GM20431 (cell line): ENCODE measurements around the gene TTLL11.

Source experiments
- in situ Hi-C: fragments of 300-500 bp; cut with MseI, MboI; formaldehyde crosslinking; loops from one replicate; pipeline ENCODE4 v1.15.0; 2020; ENCODE audit warnings: low sequenced_read_pairs; ENCODE audit not compliant: unreplicated experiment

TTLL11 gene

GRCh38 chr9:122113574-122113973 lies 20.5 kb upstream of the TTLL11 start:
- in situ Hi-C loops: no loop called here

GRCh38 chr9:122112238-122112637 lies 19.1 kb upstream of the TTLL11 start:
- in situ Hi-C loops: no loop called here

GRCh38 chr9:122111413-122112085 lies 18.4 kb upstream of the TTLL11 start:
- in situ Hi-C loops: no loop called here

GRCh38 chr9:122110100-122110833 lies 17.2 kb upstream of the TTLL11 start:
- in situ Hi-C loops: no loop called here

- in situ Hi-C loops: no loop called here
Measured at GRCh38 chr9:122109035-122109813, 16.1 kb upstream of the TTLL11 start.

- in situ Hi-C loops: no loop called here
Measured at GRCh38 chr9:122107291-122107805, 14.2 kb upstream of the TTLL11 start.

- in situ Hi-C loops: no loop called here
Measured at GRCh38 chr9:122106576-122106975, 13.5 kb upstream of the TTLL11 start.

- in situ Hi-C loops: no loop called here
Measured at GRCh38 chr9:122103985-122104384, 10.9 kb upstream of the TTLL11 start.

- in situ Hi-C loops: no loop called here
Measured at GRCh38 chr9:122102156-122102555, 9.0 kb upstream of the TTLL11 start.

GRCh38 chr9:122100756-122101155 lies 7.6 kb upstream of the TTLL11 start:
- in situ Hi-C loops: no loop called here

GRCh38 chr9:122099271-122099869 lies 6.3 kb upstream of the TTLL11 start:
- in situ Hi-C loops: no loop called here

GRCh38 chr9:122097679-122098315 lies 4.7 kb upstream of the TTLL11 start:
- in situ Hi-C loops: no loop called here

GRCh38 chr9:122096620-122097415 lies 3.7 kb upstream of the TTLL11 start:
- in situ Hi-C loops: no loop called here

GRCh38 chr9:122095010-122095767 lies 2.1 kb upstream of the TTLL11 start:
- in situ Hi-C loops: no loop called here

GRCh38 chr9:122091682-122092592 lies 1.2 kb downstream of the TTLL11 start:
- in situ Hi-C loops: no loop called here

GRCh38 chr9:122090981-122091380 lies 2.1 kb downstream of the TTLL11 start:
- in situ Hi-C loops: no loop called here

- in situ Hi-C loops: no loop called here
Measured at GRCh38 chr9:122090287-122090883, 2.7 kb downstream of the TTLL11 start.
